C4-2B (cell line): Measurements from ENCODE around the gene LARGE1.

Experiments used
- H3K27ac ChIP-seq: fragments of 450-650 bp; 2 replicates; pipeline ENCODE4 v1.5.1; 2017
- CTCF ChIP-seq: fragments of 450-650 bp; conservative IDR thresholded peaks from 2 replicates; pipeline ENCODE4 v1.5.1; 2017; ENCODE audit warnings: mild to moderate bottlenecking
- ZFX ChIP-seq: fragments of 450-650 bp; IDR thresholded peaks from 2 replicates; pipeline ENCODE4 v1.6.1; 2017

LARGE1 gene

GRCh38 chr22:33879796-33880195 lies 40.5 kb downstream of the LARGE1 start:
- no peak overlapping the region for H3K27ac ChIP-seq
- TF ChIP-seq ZFX (no peak), CTCF (no peak)

- H3K27ac ChIP-seq: no peak overlapping the region
- TF ChIP-seq CTCF (no peak), ZFX (no peak)
These were observed 45.0 kb downstream of the LARGE1 start for GRCh38 chr22:33875316-33875715.

- TF ChIP-seq ZFX (no peak), CTCF (no peak)
- no peak overlapping the region for H3K27ac ChIP-seq
These were observed 46.1 kb downstream of the LARGE1 start for GRCh38 chr22:33874206-33874605.

- TF ChIP-seq ZFX (no peak), CTCF (no peak)
- no peak overlapping the region for H3K27ac ChIP-seq
These were observed 46.6 kb downstream of the LARGE1 start for GRCh38 chr22:33873666-33874065.

GRCh38 chr22:33873186-33873585 lies 47.1 kb downstream of the LARGE1 start:
- TF ChIP-seq CTCF (no peak), ZFX (no peak)
- H3K27ac ChIP-seq: no peak overlapping the region

- no peak for TF ChIP-seq CTCF
- TF ChIP-seq ZFX: no peak
- H3K27ac ChIP-seq: no peak overlapping the region
These were observed 48.3 kb downstream of the LARGE1 start for GRCh38 chr22:33871935-33872334.

GRCh38 chr22:33869946-33870345 lies 50.3 kb downstream of the LARGE1 start:
- no peak for TF ChIP-seq ZFX
- TF ChIP-seq CTCF: no peak
- H3K27ac ChIP-seq: no peak overlapping the region
